Measurements from ENCODE around the gene SRXN1. TPM values are rescaled to one million over a fixed set of nuclear protein-coding genes. Genes with fewer than 3 reads are reported as not detected.

Gene SRXN1
- total RNA-seq, 2 donors from 2014 or later, result 41.8 to 65.4 TPM

- TF ChIP-seq CTCF (IDR thresholded peaks at IDR 0.05), result no peak
- DNase-seq (ENCODE audit: low spot score), result no peak
- peak overlapping the region; percentile 83 to 89 for H3K27ac ChIP-seq
- H3K27me3 ChIP-seq, result no peaks in the 10 kb centered on the region
- H3K9me3 ChIP-seq, result no peaks in the 10 kb centered on the region
- H3K36me3 ChIP-seq, result no peaks in the 10 kb centered on the region
- H3K4me1 ChIP-seq, result peaks cover 2 to 44% of the 10 kb centered on the region in 2 donors
- H3K4me3 ChIP-seq, result peak overlapping the region; percentile 48 to 64
Observed at GRCh38 chr20:609371-609964, 43.5 kb downstream of the SRXN1 start.

- no peak for TF ChIP-seq CTCF (IDR thresholded peaks at IDR 0.05)
- peak overlapping the region; percentile 48 to 64 for H3K4me3 ChIP-seq
- no peaks in the 10 kb centered on the region for H3K27me3 ChIP-seq
- peaks cover 2 to 49% of the 10 kb centered on the region in 2 donors for H3K4me1 ChIP-seq
- H3K27ac ChIP-seq, result peak overlapping the region; percentile 83 to 89
- no peaks in the 10 kb centered on the region for H3K36me3 ChIP-seq
- no peaks in the 10 kb centered on the region for H3K9me3 ChIP-seq
- DNase-seq (ENCODE audit: low spot score), result no peak
Observed at GRCh38 chr20:608970-609369, 44.0 kb downstream of the SRXN1 start.

DNA sequence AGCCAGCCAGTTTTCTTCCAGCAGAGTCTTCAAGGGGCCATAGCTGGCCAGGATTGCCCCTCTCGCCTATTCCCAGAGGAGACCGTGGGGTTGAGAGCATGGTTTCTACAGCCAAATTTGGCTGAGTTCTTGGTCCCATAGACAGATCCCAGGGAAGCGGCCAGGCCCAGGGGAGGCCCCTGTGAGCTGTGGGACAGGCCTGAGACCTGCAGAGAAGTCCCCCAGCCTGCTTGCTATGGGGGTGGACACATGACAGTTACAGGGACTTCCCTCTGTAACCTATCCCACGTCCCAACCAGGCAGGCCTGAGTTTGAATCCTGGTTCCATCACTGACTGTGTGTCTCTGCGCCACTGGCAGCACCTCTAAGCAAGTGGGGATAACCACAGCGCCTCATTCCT is 45.5 kb downstream of the SRXN1 start:
- Histone ChIP-seq H3K4me3 (peak overlapping the region in 1 of 2 donors; percentile 64), H3K4me1 (peaks cover 2 to 64% of the 10 kb centered on the region in 2 donors), H3K27ac (peak overlapping the region; percentile 83 to 89), H3K36me3 (no peaks in the 10 kb centered on the region), H3K27me3 (no peaks in the 10 kb centered on the region), H3K9me3 (no peaks in the 10 kb centered on the region)
- no peak for TF ChIP-seq CTCF (IDR thresholded peaks at IDR 0.05)
- no peak for DNase-seq (ENCODE audit: low spot score)

DNA sequence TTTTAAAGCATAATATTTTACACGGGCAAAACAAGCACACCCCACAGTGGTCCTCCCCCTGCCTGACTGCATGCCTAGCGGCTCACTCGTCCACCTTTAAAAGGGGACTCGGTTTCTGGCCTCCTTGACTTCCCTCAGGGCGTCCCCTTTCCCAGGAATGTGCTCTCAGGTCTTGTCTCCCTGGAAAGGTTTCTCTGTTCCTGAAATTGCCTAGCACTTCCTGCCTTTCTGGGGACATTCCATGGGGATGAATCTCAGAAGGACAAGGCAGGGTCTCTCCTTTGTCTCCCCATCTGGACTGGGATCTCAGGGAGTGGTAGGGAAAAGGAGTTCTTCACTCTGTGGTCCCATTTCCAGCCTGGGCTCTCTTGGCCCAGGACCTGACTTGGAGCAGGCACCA is 47.8 kb downstream of the SRXN1 start:
- H3K4me1 ChIP-seq, result peaks cover 0 to 65% of the 10 kb centered on the region in 2 donors
- no peaks in the 10 kb centered on the region for H3K27me3 ChIP-seq
- H3K27ac ChIP-seq, result peak overlapping the region; percentile 83 to 89
- no peak for DNase-seq (ENCODE audit: low spot score)
- no peaks in the 10 kb centered on the region for H3K9me3 ChIP-seq
- H3K4me3 ChIP-seq, result peak overlapping the region in 1 of 2 donors; percentile 1
- no peak for TF ChIP-seq CTCF (IDR thresholded peaks at IDR 0.05)
- H3K36me3 ChIP-seq, result no peaks in the 10 kb centered on the region

DNA sequence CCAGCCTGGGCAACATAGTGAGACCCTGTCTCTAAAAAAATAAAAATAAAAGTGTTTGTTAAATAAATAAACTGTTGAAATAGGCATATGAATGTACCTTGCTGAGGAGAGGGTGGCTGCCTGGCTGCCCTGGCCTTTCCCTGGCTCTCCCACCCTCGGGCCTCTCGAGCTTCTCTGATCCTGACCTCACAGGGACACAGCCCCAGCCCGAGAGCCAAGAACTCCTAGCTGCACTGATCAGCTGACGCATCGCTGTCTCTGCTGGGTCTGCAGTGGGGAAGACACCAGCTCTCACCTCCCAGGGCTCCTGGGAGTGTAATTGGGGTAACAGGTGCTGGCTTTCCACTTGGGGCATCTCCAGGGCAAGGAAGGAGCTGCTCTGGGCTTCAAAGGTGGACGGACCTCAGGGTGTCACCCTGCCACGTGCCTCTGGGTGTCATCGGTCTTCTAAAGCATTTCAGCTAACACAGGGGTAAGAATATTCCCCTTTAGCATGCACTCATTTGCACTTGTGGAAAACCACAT is 49.8 kb downstream of the SRXN1 start:
- no peaks in the 10 kb centered on the region for H3K27me3 ChIP-seq
- peaks cover 0 to 70% of the 10 kb centered on the region in 2 donors for H3K4me1 ChIP-seq
- no peak for TF ChIP-seq CTCF (IDR thresholded peaks at IDR 0.05)
- peak overlapping the region; percentile 83 to 89 for H3K27ac ChIP-seq
- H3K36me3 ChIP-seq, result no peaks in the 10 kb centered on the region
- no peak for DNase-seq (ENCODE audit: low spot score)
- H3K4me3 ChIP-seq, result no peak overlapping the region
- H3K9me3 ChIP-seq, result no peaks in the 10 kb centered on the region
